Fibroblast of villous mesenchyme (primary cell): ENCODE results near the gene UBASH3B. TPM values are rescaled to one million over a fixed set of nuclear protein-coding genes. Genes with fewer than 3 reads are reported as not detected.
A peak's percentile ranks its signal among the peaks of the same experiment; 100 is the strongest.

Experiments
- DNase-seq: peaks from one replicate; pipeline ENCODE4 v3.0.0-alpha.2; 2010; ENCODE audit warnings: low read depth
- H3K4me3 ChIP-seq: 2 replicates; pipeline ENCODE4 v1.5.1; 2011; ENCODE audit warnings: low read depth, mild to moderate bottlenecking, low read length
- CTCF ChIP-seq: IDR thresholded peaks from 2 replicates; pipeline ENCODE4 v1.5.1; 2012; ENCODE audit warnings: low read depth, mild to moderate bottlenecking, low read length; ENCODE audit not compliant: insufficient read depth
- total RNA-seq: library from RNA; depleted of rRNA; stranded (reverse); fragments of >200 nt; gene quantifications from 2 replicates; pipeline ENCODE4 v1.2.3, GENCODE V29; 2012

The UBASH3B gene
- total RNA-seq, 1 donor: 30.7 TPM

- no peak for TF ChIP-seq CTCF
- DNase-seq: no peak
Measured at GRCh38 chr11:122757201-122757600, 101.7 kb downstream of the UBASH3B start.

DNA sequence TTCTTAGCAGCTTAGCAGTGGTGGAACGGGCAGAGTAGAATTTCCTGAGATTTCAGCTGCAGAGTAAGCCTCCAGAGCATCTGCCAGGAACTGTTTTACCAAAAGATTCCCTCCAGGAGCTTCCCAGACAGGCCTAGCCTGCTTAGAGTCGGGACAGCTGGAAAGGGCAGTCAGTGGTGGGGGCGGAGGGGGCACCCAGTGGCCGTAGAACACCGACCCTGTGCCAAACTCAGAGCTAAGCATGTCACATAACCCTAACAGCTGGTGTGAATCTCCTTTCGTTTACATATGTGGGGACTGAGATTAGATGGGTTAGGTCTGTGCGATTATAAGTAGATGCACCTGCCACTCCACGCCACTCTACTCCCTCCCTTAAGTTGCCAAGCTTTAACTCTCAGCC lies 102.8 kb downstream of the UBASH3B start:
- no peak overlapping the region for H3K4me3 ChIP-seq
- peak; percentile 31 for DNase-seq
- TF ChIP-seq CTCF: no peak

More at GRCh38 chr11:122757201-122757600, 101.7 kb downstream of the UBASH3B start:
- H3K4me3 ChIP-seq: no peak overlapping the region

DNA sequence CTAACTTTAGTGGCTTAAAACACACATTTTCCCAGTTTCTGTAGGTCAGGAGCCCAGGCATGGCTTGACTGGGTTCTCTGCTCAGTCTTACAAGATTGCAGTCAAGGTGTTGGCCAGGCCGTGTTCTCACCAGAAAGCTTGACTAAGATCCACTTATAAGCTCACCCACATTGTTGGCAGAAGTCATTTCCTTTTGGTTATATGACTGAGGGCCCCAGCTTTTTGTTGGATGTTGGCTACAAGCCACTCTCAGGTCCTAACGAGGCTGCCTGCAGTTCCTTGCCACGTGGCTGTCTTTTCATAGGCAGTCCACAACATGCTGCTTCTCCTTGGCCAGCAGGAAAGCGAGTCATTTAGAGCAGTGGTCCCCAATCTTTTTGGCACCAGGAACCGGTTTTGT lies 103.5 kb downstream of the UBASH3B start:
- no peak for TF ChIP-seq CTCF

GRCh38 chr11:122763108-122763507 lies 107.6 kb downstream of the UBASH3B start:
- no peak overlapping the region for H3K4me3 ChIP-seq
- no peak for TF ChIP-seq CTCF
- DNase-seq: no peak

More for the DNA sequence above, 103.5 kb downstream of the UBASH3B start:
- DNase-seq: no peak
- H3K4me3 ChIP-seq: no peak overlapping the region

DNA sequence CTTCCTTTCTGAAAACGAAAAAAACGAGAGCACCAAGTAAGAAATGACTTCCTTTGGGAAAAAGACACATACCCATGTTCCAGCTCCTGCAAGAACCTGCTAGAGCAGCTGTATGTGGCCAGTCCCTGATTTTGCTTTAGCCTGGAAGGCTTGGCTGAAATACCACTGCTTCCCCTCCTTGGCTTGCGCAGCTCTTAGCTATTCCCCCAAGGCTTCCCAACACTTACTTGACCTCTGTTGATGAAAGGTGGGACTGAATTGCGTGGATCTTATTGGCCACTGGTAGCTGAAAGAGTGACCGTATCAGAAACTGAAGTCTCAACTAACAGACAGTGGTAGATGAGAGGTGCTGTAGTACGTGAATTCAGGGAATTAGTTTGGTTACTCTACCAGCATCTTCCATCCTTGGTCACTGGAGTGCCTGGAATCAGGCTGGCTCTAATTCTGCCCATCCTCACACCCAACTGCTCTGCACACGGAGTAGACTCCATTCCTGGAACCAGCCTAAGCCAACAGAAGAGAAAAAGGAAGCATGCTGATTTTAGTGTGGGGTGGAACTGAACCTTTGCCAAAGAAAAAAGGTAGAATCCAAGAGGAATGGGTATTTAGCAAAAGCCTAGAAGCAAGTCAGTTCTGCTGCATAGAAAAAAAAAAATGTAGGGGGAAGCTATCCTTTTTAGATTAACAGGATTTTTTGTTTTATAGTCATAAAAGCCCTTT lies 109.0 kb downstream of the UBASH3B start:
- TF ChIP-seq CTCF: no peak
- DNase-seq: no peak
- H3K4me3 ChIP-seq: no peak overlapping the region

DNA sequence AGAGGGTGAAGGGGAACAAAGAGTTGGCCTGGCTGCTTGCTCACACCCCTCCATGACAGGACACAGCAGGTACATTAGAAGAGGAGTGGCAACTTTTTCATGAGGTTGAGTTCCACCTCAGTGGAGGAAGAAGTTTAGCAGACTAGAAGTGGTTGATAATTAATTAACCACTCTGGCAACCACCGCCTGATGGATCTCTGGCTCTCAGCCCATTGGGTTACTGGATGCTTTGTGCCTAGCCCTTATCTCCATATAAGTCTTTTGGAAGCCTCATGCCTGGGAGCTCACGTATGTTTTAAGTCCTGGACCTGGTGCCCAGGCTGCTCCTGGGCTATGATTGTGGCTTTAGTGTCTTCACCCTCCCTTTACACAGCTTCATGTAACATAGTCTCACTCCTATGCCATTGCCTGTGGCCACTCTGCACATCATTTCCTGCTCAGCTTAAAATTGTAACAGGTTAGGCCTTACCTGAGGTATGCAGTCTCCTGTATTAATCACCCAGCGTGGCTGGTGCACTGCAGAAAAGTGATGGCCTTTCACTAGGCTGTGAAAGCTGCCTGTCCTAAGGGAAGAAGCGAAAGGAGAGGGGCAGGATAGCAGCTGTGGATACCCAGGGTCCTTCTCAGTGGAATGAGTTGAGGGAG lies 110.1 kb downstream of the UBASH3B start:
- TF ChIP-seq CTCF: no peak
- H3K4me3 ChIP-seq: no peak overlapping the region
- DNase-seq: no peak
